Mesodermal cell (in vitro differentiated cells): ENCODE results near the gene GJD3.
"Not testable (repeated sequence)": the region's sequence is repeated elsewhere in the genome, so short reads cannot be mapped to it uniquely, and the experiment has no call there.

Source experiments
- H3K27ac ChIP-seq: 2 replicates; pipeline ENCODE4 v1.7.0; 2013; ENCODE audit warnings: mild to moderate bottlenecking, low read depth, low read length, moderate library complexity; ENCODE audit not compliant: severe bottlenecking
- H3K36me3 ChIP-seq: 2 replicates; pipeline ENCODE4 v1.7.1; 2013; ENCODE audit warnings: mild to moderate bottlenecking, low read length, moderate library complexity; ENCODE audit not compliant: control insufficient read depth, insufficient read depth
- H3K4me1 ChIP-seq: one replicate; pipeline ENCODE4 v1.7.1; 2013; ENCODE audit warnings: mild to moderate bottlenecking, low read length; ENCODE audit not compliant: insufficient read depth, control insufficient read depth, poor library complexity, severe bottlenecking
- H3K4me3 ChIP-seq: 2 replicates; pipeline ENCODE4 v1.7.0; 2013; ENCODE audit warnings: low read length, control low read depth, mild to moderate bottlenecking; ENCODE audit not compliant: insufficient read depth, poor library complexity, severe bottlenecking; ENCODE audit errors: extremely low read depth
- H3K9me3 ChIP-seq: 2 replicates; pipeline ENCODE4 v1.7.1; 2013; ENCODE audit warnings: mild to moderate bottlenecking, low read length, moderate library complexity; ENCODE audit not compliant: control insufficient read depth
- WGBS, 2 experiments: methylation state at CpG; one replicate each; pipeline ENCODE4 v1.1.5; 2013; ENCODE audit warnings: missing lambda C conversion rate in 2 of 2; ENCODE audit not compliant: insufficient coverage in 2 of 2; 5-methylcytosine and 5-hydroxymethylcytosine counted together

Gene GJD3

DNA sequence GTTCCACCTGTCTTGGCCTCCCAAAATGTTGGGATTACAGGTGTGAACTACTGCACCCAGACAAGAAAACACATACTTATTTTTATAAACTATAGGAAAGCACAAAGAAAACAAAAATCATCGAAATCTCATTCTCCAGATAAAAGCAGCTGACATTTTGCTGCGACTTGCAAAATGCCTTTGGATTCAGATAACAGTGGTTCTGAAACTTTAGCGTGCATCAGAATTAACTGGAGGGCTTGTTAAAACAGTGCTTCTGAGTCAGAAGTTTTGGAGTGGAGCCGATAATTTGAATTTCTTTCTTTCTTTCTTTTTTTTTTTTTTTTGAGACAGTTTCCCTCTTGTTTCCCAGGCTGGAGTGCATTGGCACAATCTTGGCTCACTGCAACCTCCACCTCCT, 17.7 kb upstream of the GJD3 start:
- Histone ChIP-seq H3K27ac (no peak overlapping the region), H3K36me3 (peaks cover 2% of the 10 kb centered on the region), H3K4me3 (no peak overlapping the region), H3K4me1 (no peaks in the 10 kb centered on the region), H3K9me3 (no peaks in the 10 kb centered on the region)
- WGBS, 2 experiments: 100% methylated on average over 2 to 3 of the region's 4 CpGs

DNA sequence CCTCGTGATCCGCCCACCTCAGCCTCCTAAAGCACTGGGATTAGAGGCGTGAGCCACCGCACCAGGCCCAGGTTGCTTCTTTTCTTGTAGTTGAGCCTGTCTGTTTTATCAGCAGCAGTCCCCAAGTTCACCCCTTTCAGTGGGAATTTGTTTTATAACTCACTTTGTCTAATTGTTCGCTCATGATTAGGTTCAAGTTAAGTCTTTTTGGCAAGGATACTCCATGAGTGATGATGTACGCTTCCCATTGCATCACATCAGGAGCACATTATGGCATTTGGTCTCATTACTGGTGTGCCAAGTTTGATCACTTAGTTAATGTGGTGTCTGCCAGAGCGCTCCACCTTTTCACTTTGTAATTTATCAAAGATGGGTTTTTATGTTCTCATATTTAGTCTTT, 14.4 kb upstream of the GJD3 start:
- 90 to 97% methylated on average over 5 to 6 of the region's 7 CpGs for WGBS, 2 experiments
- no peaks in the 10 kb centered on the region for H3K4me1 ChIP-seq
- peaks cover under 1% of the 10 kb centered on the region for H3K9me3 ChIP-seq
- no peak overlapping the region for H3K4me3 ChIP-seq
- no peak overlapping the region for H3K27ac ChIP-seq
- no peaks in the 10 kb centered on the region for H3K36me3 ChIP-seq

DNA sequence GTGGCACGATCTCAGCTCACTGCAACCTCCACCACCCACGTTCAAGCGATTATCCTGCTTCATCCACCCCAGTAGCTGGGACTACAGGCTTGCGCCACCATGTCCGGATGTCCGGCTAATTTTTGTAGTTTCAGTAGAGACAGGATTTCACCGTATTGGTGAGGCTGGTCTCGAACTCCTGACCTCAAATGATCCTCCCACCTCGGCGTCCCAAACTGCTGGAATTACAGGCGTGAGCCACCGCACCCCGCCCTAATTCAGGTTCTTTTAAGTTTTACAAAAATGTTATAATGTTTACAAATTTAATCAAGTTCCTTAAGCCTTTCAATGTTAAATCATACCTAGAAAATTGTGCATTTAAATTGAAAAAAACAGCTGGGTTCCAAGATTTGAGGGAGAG, 13.3 kb upstream of the GJD3 start:
- no peak overlapping the region for H3K4me3 ChIP-seq
- WGBS, 2 experiments: 90 to 94% methylated on average over 5 to 8 of the region's 13 CpGs
- no peak overlapping the region for H3K27ac ChIP-seq
- no peaks in the 10 kb centered on the region for H3K36me3 ChIP-seq
- H3K9me3 ChIP-seq: peaks cover 10% of the 10 kb centered on the region
- H3K4me1 ChIP-seq: no peaks in the 10 kb centered on the region

DNA sequence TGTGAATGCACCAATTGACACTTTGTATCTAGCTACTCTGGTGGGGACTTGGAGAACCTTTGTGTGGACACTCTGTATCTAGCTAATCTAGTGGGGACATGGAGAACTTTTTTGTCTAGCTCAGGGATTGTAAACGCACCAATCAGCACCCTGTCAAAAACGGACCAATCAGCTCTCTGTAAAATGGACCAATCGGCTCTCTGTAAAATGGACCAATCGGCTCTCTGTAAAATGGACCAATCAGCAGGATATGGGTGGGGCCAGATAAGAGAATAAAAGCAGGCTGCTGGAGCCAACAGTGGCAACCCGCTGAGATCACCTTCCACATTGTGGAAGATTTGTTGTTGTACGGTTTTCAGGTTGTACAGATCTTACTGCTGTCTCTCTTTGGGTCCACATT, 12.0 kb upstream of the GJD3 start:
- not testable (repeated sequence) for H3K36me3 ChIP-seq, H3K9me3 ChIP-seq, H3K4me3 ChIP-seq, H3K27ac ChIP-seq, H3K4me1 ChIP-seq
- WGBS, 2 experiments: 81 to 91% methylated on average over 4 to 6 of the region's 6 CpGs

DNA sequence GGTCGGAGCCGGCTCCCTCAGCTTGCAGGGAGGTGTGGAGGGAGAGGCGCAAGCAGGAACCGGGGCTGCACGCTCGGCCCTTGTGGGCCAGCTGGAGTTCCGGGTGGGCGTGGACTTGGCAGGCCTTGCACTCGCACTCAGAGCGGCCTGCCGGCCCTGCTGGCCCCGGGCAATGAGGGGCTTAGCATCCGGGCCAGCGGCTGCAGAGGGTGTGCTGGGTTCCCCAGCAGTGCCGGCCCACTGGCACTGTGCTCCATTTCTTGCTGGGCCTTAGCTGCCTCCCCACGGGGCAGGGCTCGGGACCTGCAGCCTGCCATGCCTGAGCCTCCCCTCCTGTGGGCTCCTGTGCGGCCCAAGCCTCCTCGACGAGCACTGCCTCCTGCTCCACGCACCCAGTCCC, 11.2 kb upstream of the GJD3 start:
- H3K36me3 ChIP-seq, H3K27ac ChIP-seq, H3K4me1 ChIP-seq, H3K4me3 ChIP-seq, H3K9me3 ChIP-seq: not testable (repeated sequence)
- WGBS, 2 experiments: 94 to 96% methylated on average over 9 to 19 of the region's 21 CpGs

DNA sequence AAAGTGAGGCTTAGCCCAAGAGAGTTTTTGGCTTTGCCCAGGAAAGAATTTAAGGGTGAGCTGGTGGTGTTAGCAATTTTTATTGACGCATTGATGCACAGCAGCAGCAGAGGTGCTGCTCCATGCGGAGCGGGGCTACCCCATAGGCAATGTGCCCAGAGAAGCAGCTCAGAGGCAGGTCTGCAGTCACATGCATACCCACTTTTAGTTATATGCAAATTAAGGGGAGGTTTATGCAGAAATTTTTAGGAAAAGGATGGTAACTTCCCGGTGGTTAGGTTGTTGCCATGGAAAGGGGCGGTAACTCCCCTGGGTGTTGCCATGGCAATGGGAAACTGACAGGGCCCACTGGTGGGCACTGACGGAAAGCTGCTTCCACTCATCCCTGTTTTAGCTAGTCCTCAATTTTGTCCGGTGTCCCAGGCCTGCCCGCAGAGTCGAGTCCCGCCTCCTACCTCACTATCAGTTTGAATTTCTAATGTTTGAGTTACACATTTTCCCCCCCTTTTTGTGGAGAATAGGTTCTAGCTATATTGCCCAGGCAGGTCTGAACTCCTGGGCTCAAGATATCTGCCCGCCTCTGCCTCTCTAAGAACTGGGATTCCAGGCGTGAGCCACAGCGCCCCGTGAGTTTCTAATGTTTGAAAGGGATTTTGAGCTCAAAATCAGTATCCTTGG, 10.4 kb upstream of the GJD3 start:
- Histone ChIP-seq H3K36me3 (no peaks in the 10 kb centered on the region), H3K4me3 (no peak overlapping the region), H3K27ac (no peak overlapping the region), H3K4me1 (no peaks in the 10 kb centered on the region), H3K9me3 (peaks cover 10% of the 10 kb centered on the region)
- 84 to 88% methylated on average over 7 to 12 of the region's 14 CpGs for WGBS, 2 experiments

DNA sequence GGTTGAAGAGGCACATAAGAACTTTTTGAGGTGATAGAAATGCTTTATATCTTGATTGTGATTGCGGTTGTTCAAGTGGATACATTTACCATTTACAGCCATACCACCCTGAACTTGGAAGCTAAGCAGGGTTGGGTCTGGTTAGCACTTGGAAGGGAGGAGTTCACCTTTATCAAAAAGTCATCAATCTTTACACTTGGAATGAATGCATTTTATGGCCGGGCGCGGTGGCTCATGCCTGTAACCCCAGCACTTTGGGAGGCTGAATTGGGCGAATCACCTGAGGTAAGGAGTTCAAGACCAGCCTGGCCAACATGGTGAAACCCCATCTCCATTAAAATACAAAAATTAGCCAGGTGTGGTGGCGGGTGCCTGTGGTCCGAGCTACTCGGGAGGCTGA, 9.5 kb upstream of the GJD3 start:
- Histone ChIP-seq H3K36me3 (no peaks in the 10 kb centered on the region), H3K4me3 (no peak overlapping the region), H3K27ac (no peak overlapping the region), H3K4me1 (no peaks in the 10 kb centered on the region), H3K9me3 (peaks cover 10% of the 10 kb centered on the region)
- WGBS, 2 experiments: 87 to 95% methylated on average over 7 of the region's 8 CpGs

DNA sequence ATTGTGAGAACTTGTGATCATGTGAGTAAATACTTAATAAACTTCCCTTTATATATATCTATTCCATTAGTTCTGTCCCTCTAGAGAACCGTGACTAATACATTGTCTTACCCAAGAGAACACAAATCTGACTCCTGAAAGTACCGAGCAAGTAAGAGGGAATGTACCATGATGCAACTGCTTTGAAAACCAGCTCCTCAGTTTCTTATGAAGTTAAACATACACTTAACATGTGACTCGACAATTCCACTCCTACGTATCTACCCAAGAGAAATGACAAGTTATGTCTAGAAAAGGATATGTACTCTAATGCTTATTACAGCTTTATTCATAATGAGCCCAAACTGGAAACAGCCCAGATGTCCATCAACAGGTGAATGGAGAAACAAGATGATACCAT, 8.8 kb upstream of the GJD3 start:
- Histone ChIP-seq H3K9me3 (peaks cover 10% of the 10 kb centered on the region), H3K4me1 (no peaks in the 10 kb centered on the region), H3K27ac (no peak overlapping the region), H3K4me3 (no peak overlapping the region), H3K36me3 (no peaks in the 10 kb centered on the region)
- 94% methylated on average over 2 of the region's 4 CpGs; no CpG with 5 or more reads in 1 of the 2 experiments for WGBS, 2 experiments

DNA sequence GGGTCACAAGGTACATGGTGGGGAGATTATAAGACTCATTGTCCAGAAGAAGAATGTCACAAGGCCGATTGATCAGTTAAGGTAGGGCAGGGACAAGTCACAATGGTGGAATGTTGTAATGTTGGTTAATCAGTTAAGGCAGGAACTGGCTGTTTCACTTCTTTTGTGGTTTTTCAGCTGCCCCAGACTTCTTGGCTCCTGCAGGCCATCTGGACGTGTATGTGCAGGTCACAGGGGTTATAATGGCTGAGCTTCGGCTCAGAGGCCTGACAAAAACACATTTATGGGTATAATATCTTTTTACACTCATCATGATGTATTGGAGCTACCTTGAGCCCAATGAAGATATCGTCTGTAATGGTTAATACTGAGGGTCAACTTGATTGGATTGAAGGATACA, 8.1 kb upstream of the GJD3 start:
- not testable (repeated sequence) for H3K36me3 ChIP-seq

DNA sequence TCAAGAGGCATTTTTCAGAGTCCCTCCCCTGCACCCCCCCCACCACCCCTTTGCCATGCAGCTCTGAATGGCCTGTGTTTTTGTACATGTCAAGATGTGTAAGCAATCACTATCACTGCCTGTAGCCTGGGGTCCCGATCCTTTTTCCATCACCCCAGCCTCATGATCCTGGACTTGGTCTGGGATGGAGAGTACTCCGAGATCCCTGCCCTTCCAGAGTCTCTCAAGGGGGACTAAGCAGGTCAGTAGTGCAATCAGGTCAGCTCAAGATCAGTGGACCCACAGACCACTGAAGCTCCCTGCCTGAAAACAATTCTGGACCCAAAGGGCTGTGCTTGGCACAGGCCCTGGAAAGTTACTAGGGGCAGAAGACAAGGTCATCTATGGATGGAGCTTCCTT, 7.5 kb upstream of the GJD3 start:
- H3K36me3 ChIP-seq: no peaks in the 10 kb centered on the region
- 94 to 100% methylated on average over 1 to 2 of the region's 2 CpGs for WGBS, 2 experiments

More for the DNA sequence above, 8.1 kb upstream of the GJD3 start:
- 96 to 100% methylated on average over 1 to 2 of the region's 4 CpGs for WGBS, 2 experiments
- H3K27ac ChIP-seq, H3K9me3 ChIP-seq, H3K4me1 ChIP-seq, H3K4me3 ChIP-seq: not testable (repeated sequence)

DNA sequence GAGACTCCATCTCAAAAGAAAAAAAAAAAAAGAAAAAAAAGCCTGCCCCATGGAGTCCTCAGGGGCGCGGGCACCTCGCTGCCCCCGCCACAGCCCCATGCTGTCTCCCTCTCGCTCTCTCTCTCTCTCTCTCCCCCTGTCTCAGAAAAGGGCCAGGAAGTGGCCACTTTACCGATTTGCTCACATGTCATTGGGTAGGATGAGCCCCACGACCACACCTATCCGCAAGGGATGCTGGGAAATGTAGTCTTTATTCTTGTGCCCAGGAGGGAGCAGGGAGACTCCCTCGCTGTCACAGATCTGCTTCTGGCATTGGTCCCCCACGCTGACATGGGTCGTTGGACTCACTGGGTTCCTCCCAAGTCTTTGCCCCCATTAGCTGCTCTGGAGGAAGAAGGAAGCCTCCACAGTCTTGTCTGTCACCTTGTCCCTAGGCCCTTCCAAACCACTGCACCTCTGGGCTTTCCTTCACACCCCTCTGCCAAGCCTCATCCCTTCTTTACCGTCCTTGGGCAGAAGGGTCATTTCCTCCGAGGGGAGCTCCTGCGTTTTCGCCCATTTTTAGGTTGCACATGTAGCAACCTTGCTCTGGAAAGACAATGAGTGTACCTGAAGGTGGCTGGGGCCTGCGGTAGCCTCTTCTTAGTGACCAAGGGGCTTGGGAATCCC, 6.9 kb upstream of the GJD3 start:
- Histone ChIP-seq H3K36me3 (no peaks in the 10 kb centered on the region), H3K27ac (no peak overlapping the region), H3K9me3 (peaks cover 10% of the 10 kb centered on the region), H3K4me1 (no peaks in the 10 kb centered on the region), H3K4me3 (no peak overlapping the region)
- WGBS, 2 experiments: 88% methylated on average over 12 to 16 of the region's 16 CpGs

More for the DNA sequence above, 7.5 kb upstream of the GJD3 start:
- Histone ChIP-seq H3K9me3 (peaks cover 10% of the 10 kb centered on the region), H3K4me1 (no peaks in the 10 kb centered on the region), H3K27ac (no peak overlapping the region), H3K4me3 (no peak overlapping the region)
